HL-60 (cell line): ENCODE measurements around the gene PPP1R9A.

Experiments
- DNase-seq, 2 experiments: peaks; one replicate each; pipeline ENCODE4 v3.0.0-alpha.2; 2010 to 2020; ENCODE audit warnings: low read depth in 1 of 2, low spot score in 1 of 2
- H3K27ac ChIP-seq: fragments of 250-450 bp; sonication (Bioruptor Pico); replicated peaks from 2 replicates; pipeline ENCODE4 v1.5.1; 2020; ENCODE audit warnings: mild to moderate bottlenecking, moderate library complexity
- H3K27me3 ChIP-seq: fragments of 250-450 bp; sonication (Bioruptor Pico); 2 replicates; pipeline ENCODE4 v1.5.1; 2021; ENCODE audit warnings: mild to moderate bottlenecking, moderate library complexity; ENCODE audit not compliant: insufficient read depth, poor library complexity, severe bottlenecking
- H3K4me3 ChIP-seq: replicated peaks from 2 replicates; pipeline ENCODE4 v1.5.1; 2011; ENCODE audit warnings: mild to moderate bottlenecking, control low read depth, low read length; ENCODE audit not compliant: insufficient read depth
- CTCF ChIP-seq: IDR thresholded peaks from one replicate; pipeline ENCODE4 v1.5.1; 2011; ENCODE audit warnings: low read length, control low read depth, inconsistent platforms; ENCODE audit not compliant: insufficient read depth
- GABPA ChIP-seq: IDR thresholded peaks from 2 replicates; pipeline ENCODE4 v1.6.1; 2012; ENCODE audit warnings: low read depth
- POLR2AphosphoS5 ChIP-seq: IDR thresholded peaks from 2 replicates; pipeline ENCODE4 v1.6.1; 2012; ENCODE audit warnings: low read depth
- REST ChIP-seq: IDR thresholded peaks from 2 replicates; pipeline ENCODE4 v1.6.1; 2012; ENCODE audit warnings: low read depth; ENCODE audit not compliant: insufficient replicate concordance
- SPI1 ChIP-seq: IDR thresholded peaks from 2 replicates; pipeline ENCODE4 v1.6.1; 2012; ENCODE audit warnings: low read depth, mild to moderate bottlenecking, borderline replicate concordance

PPP1R9A gene

GRCh38 chr7:95190515-95190914 is 283.1 kb downstream of the PPP1R9A start:
- H3K4me3 ChIP-seq, result no peak overlapping the region

GRCh38 chr7:95191795-95192194 is 284.4 kb downstream of the PPP1R9A start:
- H3K27ac ChIP-seq, result no peak overlapping the region
- no peak for DNase-seq
- no peak for TF ChIP-seq SPI1
- TF ChIP-seq CTCF, result no peak
- no peak for TF ChIP-seq GABPA
- no peak overlapping the region for H3K4me3 ChIP-seq
- H3K27me3 ChIP-seq, result no peaks in the 10 kb centered on the region

More at GRCh38 chr7:95190515-95190914, 283.1 kb downstream of the PPP1R9A start:
- no peaks in the 10 kb centered on the region for H3K27me3 ChIP-seq
- H3K27ac ChIP-seq, result no peak overlapping the region
- no peak for DNase-seq
- TF ChIP-seq REST (no peak), CTCF (no peak), SPI1 (no peak), POLR2AphosphoS5 (no peak), GABPA (no peak)

GRCh38 chr7:95198863-95199262 is 291.5 kb downstream of the PPP1R9A start:
- no peak for TF ChIP-seq REST
- TF ChIP-seq GABPA, result no peak
- TF ChIP-seq CTCF, result no peak
- TF ChIP-seq SPI1, result no peak
- no peak for TF ChIP-seq POLR2AphosphoS5
- DNase-seq, result no peak
- Histone ChIP-seq H3K27ac (no peak overlapping the region), H3K4me3 (no peak overlapping the region), H3K27me3 (no peaks in the 10 kb centered on the region)

GRCh38 chr7:95199779-95200558 is 292.6 kb downstream of the PPP1R9A start:
- DNase-seq, result peak in 1 of 2 experiments; percentile 9

More at GRCh38 chr7:95199779-95200558, 292.6 kb downstream of the PPP1R9A start:
- TF ChIP-seq GABPA (no peak), CTCF (peak; percentile 34)
- Histone ChIP-seq H3K4me3 (no peak overlapping the region), H3K27me3 (no peaks in the 10 kb centered on the region), H3K27ac (no peak overlapping the region)
